DMS79 treated with DMSO at 0.1 percent for 48 hours (cell line): ENCODE measurements around the gene CLDN2.

ENCODE experiments used
- DNase-seq: peaks from one replicate; lab custom pipeline; 2025; lab: John Stamatoyannopoulos, UW

Gene CLDN2

DNA sequence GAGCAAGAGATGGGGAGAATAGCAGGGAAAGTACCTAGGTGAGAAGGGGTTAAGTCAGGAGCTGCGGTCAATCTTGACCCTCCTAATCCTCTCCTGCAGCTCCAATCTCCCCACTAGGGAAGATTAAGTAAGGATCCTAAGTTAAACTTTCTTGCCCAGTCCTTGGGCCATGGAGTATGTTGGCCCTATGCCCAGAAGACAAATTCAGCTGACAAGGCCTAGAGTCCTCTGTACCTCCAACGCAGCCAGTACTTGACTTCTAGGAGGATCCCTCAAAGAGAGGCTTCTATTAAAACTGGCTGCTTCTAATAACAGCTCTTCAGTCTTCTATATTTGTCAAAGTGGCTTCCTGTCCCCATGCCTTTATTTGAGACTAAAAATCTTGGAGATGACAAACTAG lies 1.4 kb downstream of the CLDN2 start:
- peak; percentile 51 for DNase-seq

DNA sequence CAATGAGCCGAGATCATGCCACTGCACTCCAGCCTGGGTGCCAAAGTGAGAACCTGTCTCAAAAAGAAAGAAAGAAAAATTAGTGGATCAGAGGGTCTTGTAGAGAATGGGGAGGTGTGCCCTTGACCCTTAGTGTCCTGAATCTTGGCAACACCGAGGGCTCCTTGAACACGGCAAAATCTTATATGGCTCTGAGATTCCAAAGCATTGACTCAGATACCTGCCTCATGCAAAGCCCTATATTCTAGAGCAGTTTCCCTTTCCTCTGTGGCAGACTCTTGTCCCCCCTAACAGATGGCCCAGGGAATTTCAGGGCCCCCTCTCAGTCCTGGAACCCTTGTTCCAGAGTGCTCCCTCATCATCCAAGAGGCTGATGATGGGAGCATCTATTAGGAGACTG lies 6.8 kb downstream of the CLDN2 start:
- no peak for DNase-seq

DNA sequence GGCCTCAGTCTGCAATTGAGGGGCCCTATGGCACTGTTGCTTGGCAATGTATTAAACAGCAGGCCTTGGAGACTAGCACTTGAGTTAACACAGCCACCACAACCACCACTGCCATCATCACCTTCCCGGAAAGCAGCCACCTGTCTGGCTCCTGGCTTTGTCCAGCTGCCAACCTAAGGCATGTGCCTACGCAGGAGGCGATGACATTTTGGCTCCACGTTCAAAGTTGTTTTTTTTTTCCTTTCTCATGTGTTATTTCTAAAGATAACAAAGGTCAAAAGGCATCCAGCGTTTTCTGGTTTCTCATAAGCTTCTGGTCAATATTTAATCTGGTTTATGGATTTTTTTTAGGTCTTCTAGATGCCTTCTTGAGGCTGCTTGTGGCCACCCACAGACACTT lies 7.5 kb downstream of the CLDN2 start:
- DNase-seq: peak; percentile 51

DNA sequence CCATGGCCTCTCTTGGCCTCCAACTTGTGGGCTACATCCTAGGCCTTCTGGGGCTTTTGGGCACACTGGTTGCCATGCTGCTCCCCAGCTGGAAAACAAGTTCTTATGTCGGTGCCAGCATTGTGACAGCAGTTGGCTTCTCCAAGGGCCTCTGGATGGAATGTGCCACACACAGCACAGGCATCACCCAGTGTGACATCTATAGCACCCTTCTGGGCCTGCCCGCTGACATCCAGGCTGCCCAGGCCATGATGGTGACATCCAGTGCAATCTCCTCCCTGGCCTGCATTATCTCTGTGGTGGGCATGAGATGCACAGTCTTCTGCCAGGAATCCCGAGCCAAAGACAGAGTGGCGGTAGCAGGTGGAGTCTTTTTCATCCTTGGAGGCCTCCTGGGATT lies 8.0 kb downstream of the CLDN2 start:
- no peak for DNase-seq

DNA sequence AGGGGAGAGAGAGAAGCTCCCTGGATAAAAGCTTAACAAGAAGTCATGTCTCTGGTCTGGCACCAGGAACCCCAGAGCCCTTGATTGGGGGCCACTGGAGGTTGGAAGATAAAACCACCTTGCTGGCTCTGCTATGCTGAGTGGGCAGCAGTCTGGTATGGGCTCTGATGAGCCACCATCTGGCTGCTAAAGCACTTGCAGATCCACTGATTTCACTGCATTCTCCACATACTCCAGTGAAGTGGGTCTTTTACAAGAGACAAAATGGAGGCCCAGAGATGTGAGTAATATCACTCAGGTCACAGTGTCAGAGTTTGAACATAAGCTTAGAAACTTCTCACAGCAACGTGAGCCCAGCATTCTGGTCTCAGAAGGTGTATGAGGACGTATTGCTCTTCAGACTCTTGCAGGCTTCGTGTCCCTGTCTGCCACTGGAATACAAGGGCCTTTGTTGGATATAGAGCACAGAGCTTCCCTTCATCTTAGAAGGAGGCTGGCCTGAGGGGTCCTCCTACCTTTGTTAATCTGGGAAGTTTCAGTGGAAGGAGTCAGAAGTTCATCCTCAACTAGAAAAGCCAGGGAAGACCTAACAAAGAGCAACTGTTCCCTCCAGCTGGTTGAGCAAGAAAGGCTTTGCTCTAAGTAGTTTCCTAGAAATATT lies 11.8 kb downstream of the CLDN2 start:
- no peak for DNase-seq

DNA sequence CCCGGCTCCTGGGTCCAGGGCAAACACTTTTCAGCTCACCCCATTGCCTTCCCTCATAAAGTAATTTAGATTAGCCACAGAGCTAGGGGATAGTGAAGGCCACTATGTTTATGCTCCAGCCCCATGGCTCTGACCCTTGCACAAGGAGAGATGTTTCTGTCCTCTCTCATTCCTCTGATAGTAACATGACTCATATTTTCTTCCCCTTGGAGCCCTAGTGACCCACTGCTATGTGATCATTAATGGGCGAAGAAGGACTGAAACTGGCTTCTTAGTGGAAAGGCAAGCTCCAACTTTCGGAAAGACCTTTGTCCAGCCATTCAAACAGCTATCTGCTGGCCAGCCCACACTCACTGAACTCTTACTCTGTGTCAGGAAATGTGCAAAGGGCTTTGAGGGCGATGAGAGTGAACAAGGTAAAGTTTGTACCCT lies 12.3 kb downstream of the CLDN2 start:
- no peak for DNase-seq

DNA sequence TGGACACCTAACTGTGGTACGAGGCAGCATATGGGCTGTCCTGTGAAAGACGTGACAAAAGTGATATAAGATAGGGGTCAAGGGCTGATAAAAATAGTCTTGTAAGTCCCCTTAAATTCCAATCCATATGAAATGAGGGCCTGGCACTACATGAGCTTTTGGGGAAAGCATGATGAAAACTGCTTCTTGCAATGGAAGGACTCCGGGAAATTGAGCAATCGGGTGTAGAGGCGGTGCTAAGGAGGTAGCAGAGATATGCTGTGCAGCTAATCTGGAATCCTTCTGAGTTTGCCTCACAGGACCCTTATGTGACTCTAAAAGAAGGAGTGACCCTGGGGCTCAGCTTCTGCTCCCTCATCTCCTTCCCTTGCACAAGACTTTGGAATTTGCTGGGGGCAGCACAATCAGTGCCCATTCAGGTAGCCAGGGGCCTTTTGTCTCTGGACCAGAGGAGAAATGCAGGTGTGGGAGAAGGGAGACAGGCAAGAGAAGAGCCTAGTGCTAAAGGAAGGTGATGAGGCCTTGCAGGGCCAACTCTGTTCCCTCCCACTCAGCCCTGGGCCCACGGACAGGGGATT lies 12.8 kb downstream of the CLDN2 start:
- DNase-seq: no peak

DNA sequence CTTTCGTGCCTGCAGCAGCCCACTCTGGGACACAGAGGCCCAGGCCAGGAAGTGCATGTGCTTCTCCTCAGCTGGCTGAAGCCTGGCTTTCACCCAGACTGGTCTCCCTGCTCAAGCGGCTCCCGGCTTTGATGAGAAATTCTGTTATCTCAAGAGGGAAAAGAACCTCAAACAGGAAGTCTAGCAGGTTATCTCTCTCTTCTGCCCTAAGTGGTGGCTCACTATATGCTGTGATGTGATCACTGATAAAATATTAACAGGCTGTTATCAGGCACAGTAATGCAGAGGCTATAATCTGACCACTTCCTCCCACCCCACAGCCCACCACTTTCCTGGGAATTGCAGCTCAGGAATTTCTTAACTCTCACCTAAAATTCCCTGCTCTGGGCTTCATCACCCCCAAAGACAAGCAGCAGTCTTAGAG lies 13.3 kb downstream of the CLDN2 start:
- DNase-seq: no peak

DNA sequence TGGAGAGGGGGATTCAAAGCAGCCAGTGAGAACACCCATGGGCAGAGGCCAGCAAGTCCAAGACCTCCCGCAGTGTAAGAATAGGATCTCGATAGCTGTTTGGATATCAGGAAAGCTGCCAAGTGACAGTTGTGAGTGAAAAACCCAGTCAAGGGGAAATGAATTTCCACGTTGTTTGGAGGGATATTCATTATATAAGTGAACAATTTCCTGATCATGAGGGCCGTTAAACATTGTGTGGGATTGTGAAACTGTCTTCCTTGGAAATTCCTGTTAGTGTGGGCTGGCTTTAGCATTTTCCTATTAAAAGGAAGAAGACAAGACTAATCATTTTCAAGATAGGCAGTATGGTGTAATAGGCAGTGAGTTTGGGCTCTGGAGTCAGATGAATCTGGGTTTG lies 15.0 kb downstream of the CLDN2 start:
- no peak for DNase-seq

DNA sequence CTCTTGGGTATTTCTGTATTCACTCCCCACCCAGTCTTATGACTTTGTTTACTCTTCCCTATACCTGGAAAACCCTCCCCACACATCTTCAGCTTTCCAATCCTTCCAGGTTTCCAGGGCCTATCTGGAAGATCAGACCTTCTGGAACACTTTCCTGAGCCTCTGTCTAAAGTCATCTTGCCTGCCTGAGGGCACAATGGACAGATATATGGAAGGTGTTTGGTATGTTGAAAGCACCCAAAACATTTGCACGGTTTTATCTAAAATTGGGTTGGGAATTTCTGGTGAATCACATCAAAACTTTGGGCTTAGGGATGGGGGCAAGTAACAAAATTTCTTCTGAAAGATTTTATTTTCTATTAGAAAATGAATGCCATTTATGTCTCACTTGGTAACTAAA lies 16.0 kb downstream of the CLDN2 start:
- DNase-seq: no peak

DNA sequence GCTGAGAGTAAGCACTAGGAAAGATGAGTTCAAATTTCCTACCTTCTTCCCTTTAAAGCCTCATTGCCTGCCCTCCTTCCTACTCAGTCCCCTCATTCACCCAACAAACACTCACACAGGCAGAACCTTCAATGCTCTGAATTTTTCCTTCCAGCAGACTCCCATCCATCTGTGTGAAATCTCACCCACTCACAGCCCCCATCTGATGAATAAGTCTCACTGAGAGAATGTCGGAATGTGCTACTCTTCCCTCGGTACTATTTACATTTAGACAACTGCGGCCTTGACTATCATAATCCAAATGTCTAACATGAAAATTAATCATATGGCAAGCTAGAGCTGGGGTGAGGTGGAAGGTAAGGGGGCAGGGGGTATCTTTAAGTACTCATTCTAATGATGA lies 19.4 kb downstream of the CLDN2 start:
- no peak for DNase-seq

DNA sequence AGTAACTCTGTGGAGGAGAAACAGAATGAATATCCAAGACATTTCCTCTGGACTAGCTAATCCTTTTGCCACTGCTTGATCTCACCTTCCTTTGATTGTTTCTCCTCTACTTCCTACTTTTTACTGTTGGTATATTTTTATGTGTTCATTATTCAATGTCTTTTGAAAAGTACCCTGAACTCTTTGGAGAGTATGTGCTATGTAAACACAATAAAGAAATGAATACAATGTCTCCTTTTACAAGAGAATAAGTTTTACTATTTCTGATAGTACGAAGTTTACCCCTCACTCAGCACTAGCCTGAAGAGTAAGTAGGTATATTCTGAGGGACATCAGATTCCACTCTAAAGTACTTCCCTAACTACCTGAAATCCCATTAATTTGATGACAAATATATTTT lies 19.9 kb downstream of the CLDN2 start:
- no peak for DNase-seq

DNA sequence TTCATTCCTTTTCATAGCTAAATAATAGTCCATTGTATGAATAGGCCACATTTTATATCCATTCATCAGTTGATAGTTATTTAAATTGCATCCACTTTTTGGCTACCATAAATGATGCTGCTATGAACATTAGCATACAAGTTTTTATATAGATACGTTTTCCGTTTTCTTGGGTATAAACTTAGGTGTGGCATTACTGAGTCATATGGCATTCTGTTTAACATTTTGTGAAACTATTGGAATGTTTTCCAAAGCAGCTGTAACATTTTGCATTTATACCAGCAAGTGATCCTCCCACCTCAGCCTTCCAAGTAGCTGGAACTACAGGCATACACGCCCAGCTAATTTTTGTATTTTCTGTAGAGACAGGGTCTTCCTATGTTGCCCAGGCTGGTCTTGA lies 26.3 kb downstream of the CLDN2 start:
- no peak for DNase-seq

DNA sequence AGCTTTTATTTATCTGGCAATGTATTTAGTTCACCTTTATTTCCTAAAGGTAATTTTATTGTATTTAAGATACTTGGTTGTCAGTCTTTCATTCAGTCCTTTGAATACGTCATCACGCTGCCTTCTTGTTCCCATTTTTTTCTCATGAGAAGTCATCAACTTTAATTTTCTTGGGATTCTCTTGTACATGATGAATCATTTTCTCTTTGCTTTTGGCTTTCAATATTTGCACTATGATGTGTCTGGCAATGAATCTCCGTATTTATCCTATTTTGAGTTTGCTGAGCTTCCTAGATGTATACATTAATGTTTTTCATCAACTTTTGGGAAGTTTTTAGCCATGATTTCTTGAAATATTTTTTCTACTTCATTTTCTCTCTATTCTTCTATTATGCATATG lies 28.4 kb downstream of the CLDN2 start:
- no peak for DNase-seq

DNA sequence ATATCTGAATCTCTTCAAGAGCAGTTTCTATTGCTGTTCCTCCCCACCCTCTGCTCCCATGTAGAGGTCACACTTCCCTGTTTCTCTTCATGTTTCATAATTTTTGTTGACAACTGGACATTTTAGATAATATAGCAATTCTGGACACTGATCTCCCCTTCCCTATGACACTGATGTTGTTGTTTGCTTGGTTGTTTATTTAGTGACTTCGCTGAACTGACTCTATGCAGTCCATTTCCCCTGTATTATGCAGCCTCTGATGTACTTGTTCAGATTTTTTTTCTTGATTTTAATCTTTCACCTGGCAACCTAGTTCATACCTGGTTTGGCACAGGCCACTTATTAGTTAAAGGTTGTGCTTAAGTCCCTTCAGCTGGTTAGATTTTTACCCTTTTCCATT lies 29.2 kb downstream of the CLDN2 start:
- DNase-seq: no peak

DNA sequence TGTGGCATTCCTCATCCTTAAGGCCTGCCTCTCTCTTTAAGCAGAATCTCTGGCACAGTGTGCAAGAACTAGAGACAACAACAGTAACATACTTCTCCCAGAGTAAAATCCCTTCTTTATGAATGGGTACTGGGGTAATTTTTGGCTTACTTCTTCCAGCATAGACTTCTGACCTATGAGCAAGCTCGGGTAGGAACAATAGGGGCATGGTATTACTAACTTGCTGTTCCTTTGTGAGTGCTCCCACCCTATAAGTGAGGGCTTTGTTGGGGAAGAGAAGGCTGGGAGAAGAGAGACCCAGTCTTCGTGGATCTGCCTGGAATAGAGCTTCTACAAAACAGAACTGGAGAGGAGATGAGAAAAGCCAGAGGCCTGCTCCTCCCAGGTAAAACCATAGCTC lies 30.2 kb downstream of the CLDN2 start:
- DNase-seq: no peak

DNA sequence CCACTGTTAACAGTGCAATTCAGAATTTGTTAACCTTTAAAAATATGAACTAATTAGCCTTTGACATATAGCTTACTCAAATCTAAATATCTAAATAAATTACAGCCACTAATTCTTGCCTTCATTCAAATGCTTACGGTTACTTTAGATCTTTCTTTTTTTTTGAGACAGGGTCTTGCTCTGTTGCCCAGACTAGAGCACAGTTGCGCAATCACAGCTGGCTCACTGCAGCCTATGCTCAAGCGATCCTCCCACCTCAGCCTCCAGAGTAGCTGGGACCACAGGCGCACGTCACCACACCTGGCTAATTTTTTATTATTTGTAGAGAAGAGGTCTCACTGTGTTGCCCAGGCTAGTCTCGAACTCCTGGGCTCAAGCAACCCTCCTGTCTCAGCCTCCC lies 31.0 kb downstream of the CLDN2 start:
- DNase-seq: no peak

DNA sequence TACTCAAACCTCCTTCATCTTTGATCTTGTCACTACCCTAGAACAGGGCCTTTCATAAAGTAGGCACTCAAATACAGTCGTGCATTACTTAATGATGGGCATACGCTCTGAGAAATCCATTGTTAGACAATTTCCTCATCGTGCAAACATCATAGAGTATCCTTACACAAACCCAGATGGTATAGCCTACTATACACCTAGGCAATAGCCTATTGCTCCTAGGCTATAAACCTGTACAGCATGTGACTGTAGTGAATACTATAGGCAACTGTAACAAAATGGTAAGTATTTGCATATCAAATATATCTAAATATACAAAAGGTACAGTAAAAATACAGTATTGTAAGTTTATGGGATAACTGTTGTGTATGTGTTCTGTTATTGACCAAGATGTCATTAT lies 31.9 kb downstream of the CLDN2 start:
- DNase-seq: no peak

DNA sequence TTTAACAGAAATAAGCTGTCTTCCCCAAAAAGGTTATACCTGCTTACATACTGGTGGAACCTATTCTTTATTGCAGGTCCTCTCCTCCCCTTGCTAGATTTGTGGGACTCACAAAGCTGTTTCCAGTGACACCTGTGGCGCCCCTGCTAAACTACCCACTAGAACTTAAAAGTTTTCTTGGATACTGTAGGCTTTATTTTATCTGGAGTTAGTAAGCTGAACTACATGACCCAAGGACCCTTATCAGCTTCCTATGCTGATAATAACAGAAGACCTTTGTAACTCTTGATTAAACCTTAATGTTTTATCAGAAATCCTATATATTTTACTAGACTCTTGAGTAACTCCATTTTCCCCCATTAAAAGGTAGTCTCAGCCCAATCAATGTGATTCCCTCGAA lies 32.3 kb downstream of the CLDN2 start:
- no peak for DNase-seq

DNA sequence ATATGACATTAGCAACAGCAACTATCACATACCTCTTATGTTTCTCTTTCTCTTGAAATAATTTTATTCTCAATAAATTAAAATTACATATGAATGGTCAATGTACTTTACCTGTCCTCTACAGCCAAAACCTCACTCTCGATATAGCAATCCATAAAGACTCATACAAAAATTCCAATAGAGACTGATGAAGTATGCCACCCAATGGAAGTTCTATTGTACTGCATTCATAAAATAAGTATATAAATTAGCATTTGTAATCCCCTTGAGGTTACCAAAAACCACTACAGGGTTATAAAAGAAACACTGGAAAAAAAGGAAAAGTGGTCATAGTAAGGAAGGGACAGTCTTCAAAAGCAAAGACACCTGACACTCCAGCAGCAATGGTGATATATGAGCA lies 32.8 kb downstream of the CLDN2 start:
- DNase-seq: no peak

DNA sequence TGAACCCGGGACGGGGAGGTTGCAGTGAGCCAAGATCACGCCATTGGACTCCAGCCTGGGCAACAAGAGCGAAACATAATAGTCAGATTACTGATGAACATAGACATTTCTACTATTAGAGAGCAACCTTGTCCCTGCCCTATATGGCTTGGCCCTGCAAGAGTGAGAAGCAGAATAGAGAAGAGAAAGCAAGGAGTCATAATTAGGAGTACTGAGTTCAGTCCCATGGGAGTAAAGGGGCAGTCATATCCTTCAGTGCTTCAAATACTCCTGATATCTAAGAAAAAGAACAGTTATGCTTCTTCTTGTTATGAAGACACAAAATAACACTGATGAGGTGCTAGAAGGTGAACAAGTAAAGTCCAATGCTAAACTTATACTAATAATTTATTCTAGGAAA lies 33.8 kb downstream of the CLDN2 start:
- DNase-seq: no peak

DNA sequence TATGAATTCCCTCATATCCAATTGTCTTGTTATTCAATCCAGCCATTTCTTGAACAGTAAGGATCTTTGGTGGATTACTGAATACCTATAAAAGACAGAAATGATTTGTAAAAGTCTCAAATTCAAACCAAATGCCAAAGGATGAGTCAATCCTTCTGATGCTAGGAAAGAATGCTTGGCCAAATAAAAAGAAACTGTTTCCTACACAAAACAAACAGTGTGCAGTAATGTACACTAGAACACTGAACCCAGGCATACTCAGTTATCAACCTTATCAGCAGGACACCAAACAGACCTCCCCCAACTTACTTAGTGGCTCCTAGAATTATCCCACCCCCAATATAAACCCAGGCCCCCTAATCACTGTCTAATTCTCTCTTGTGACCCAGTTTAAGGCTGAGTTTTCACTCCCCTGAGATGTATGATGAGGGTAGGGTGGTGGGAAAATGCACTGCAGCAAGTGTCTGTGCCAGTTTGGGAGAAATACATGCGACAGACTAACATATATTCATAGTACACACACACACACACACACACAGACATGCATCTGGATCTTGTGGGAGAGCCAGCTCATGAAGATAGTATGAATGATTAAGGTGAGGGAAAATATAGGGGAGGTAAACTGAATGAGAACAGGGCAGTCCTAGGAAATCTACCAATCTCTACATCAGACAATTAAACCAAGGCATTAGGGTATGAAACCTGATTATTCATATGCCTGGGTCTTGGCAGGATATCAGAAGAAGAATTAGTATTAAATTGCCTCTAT lies 35.0 kb downstream of the CLDN2 start:
- DNase-seq: no peak

DNA sequence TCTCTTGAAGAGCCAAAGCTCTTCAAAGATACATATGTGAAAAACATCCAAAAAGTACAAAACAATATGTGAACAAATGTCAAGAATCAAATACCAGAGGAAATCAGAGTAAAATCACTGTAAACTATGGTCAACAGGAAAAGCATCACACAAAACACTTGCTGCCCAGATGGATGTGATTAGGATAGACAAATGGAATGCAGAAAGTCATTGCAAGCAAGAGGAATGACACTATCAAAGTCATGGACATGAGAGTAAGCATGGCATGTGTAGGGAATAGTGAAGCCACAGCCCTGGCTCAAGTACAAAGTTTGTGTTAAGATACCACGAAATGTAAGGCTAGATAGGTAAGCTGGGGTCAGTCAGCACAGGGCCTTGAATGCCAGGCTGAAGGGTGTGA lies 37.7 kb downstream of the CLDN2 start:
- no peak for DNase-seq

DNA sequence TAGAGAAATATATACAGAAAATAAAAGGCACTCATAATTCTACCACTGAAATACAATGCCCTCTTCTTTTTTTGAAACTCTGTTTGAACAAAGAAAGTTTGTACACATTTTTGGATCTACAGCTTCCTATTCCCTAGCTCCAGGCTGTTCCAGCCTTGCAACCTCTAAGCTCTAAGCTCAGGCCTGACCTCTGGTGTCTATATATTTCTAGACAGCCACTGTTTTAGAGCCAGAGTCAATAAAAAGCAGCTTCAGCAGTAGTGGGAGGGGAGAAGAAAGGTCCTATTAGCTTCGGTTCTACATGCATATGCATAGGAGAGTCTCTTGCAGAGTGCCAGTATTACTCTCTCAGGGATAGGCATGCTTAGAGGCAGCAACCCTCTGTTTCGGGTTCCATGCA lies 39.7 kb downstream of the CLDN2 start:
- DNase-seq: no peak
